ENCODE measurements around the gene KCNQ5. TPM values are rescaled to one million over a fixed set of nuclear protein-coding genes. Genes with fewer than 3 reads are reported as not detected.

The KCNQ5 gene
- total RNA-seq, 1 experiment from 2014 or later: 0.07 TPM

DNA sequence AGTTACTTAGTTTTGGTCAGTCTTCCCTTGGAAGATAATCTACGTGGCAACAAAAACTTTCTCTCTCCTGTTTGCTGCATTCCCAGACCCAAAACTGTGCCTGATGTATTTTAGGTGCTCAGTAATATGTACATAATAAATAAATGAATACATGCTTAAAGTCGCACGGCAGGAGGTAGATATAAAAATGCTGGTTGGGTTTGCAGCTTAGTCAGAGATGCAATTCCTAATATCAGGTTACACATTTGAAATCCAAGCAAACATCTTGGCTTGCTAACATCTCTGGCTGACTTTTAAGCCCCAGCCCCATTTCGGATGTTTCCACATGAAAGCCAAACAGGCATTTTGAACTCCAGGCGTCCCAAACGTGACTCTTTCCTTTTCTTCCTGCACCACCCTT is 91.0 kb downstream of the KCNQ5 start:
- H3K23me2 ChIP-seq (ENCODE audit: insufficient read length, low read depth, low read length, poor library complexity, severe bottlenecking): no peaks in the 10 kb centered on the region
- H3K14ac ChIP-seq (ENCODE audit: insufficient read depth, low read length): no peak overlapping the region
- no peak for DNase-seq
- H3T11ph ChIP-seq (ENCODE audit: low read length): no peak overlapping the region
- no peak overlapping the region for H2BK15ac ChIP-seq (ENCODE audit: low read depth, low read length)
- H4K8ac ChIP-seq (replicated peaks; ENCODE audit: insufficient read length, low read depth, low read length): no peak overlapping the region
- H4K91ac ChIP-seq (ENCODE audit: insufficient read length, low read depth, low read length): no peak overlapping the region
- no peak overlapping the region for H3K9ac ChIP-seq (ENCODE audit: extremely low read depth, insufficient read length, low read length)
- H3K27me3 Mint-ChIP-seq (ENCODE audit: low read depth): no peaks in the 10 kb centered on the region
- no peaks in the 10 kb centered on the region for H3K27me3 ChIP-seq (ENCODE audit: insufficient read depth, low read length)
- H3K23ac ChIP-seq (ENCODE audit: insufficient read length, low read depth, low read length): no peak overlapping the region
- H3K27ac ChIP-seq (ENCODE audit: insufficient read length, low read depth, low read length): no peak overlapping the region
- no peaks in the 10 kb centered on the region for H3K79me2 ChIP-seq (ENCODE audit: insufficient read depth, low read length)
- H3K9me3 Mint-ChIP-seq: peaks cover 0 to 2% of the 10 kb centered on the region in 2 experiments; a peak in 2 of 5 replicates
- peaks cover 0 to 5% of the 10 kb centered on the region in 2 experiments; a peak in 3 of 4 replicates for H3K4me1 Mint-ChIP-seq
- no peak overlapping the region for H3K4ac ChIP-seq (ENCODE audit: low read depth, low read length)
- no peak overlapping the region for H3K4me2 ChIP-seq (ENCODE audit: insufficient read depth, insufficient read length, low read length)
- no peaks in the 10 kb centered on the region for H3K9me3 ChIP-seq (ENCODE audit: control insufficient read depth, low read depth, low read length)
- no peak overlapping the region for H2BK12ac ChIP-seq (ENCODE audit: insufficient read length, low read depth, low read length)
- no peak overlapping the region for H4K5ac ChIP-seq (ENCODE audit: insufficient read length, low read depth, low read length)
- no peak overlapping the region for H2BK5ac ChIP-seq (ENCODE audit: insufficient read length, low read length)
- TF ChIP-seq, protein P1, sequence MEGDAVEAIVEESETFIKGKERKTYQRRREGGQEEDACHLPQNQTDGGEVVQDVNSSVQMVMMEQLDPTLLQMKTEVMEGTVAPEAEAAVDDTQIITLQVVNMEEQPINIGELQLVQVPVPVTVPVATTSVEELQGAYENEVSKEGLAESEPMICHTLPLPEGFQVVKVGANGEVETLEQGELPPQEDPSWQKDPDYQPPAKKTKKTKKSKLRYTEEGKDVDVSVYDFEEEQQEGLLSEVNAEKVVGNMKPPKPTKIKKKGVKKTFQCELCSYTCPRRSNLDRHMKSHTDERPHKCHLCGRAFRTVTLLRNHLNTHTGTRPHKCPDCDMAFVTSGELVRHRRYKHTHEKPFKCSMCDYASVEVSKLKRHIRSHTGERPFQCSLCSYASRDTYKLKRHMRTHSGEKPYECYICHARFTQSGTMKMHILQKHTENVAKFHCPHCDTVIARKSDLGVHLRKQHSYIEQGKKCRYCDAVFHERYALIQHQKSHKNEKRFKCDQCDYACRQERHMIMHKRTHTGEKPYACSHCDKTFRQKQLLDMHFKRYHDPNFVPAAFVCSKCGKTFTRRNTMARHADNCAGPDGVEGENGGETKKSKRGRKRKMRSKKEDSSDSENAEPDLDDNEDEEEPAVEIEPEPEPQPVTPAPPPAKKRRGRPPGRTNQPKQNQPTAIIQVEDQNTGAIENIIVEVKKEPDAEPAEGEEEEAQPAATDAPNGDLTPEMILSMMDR (conservative IDR thresholded peaks at IDR 0.05): no peak
- H3K4me3 Mint-ChIP-seq: no peak overlapping the region
- H2AK5ac ChIP-seq (ENCODE audit: insufficient read length, low read length): no peak overlapping the region
- no peak overlapping the region for H2BK20ac ChIP-seq (ENCODE audit: low read depth, low read length, poor library complexity, severe bottlenecking)
- no CpG with 5 or more reads among the region's 6 CpGs for WGBS (ENCODE audit: extremely low coverage, insufficient read length, low lambda C conversion rate)
- no peak overlapping the region for H2BK120ac ChIP-seq (ENCODE audit: low read depth, low read length, poor library complexity, severe bottlenecking)
- H2AFZ ChIP-seq (ENCODE audit: low read length): no peak overlapping the region
- no peaks in the 10 kb centered on the region for H4K20me1 ChIP-seq (ENCODE audit: control insufficient read depth, insufficient read depth, insufficient read length)
- no peaks in the 10 kb centered on the region for H3K36me3 Mint-ChIP-seq (ENCODE audit: insufficient read depth in 1 of 3, low read depth in 3 of 3)
- H3K4me1 ChIP-seq (ENCODE audit: insufficient read depth, low read length): no peaks in the 10 kb centered on the region
- no peak overlapping the region for H3K18ac ChIP-seq (ENCODE audit: insufficient read length, low read depth, low read length)
- H3K56ac ChIP-seq (ENCODE audit: insufficient read length, low read depth, low read length): no peak overlapping the region
- H3K27ac Mint-ChIP-seq: peak overlapping the region in 1 of 3 experiments; percentile 16; a peak in 1 of 7 replicates
- H3K79me1 ChIP-seq (ENCODE audit: insufficient read depth, low read depth, low read length, poor library complexity, severe bottlenecking): no peaks in the 10 kb centered on the region

Data from H9 (cell line).